Measurements from ENCODE around the gene LRP5.
"Not testable (repeated sequence)": the region's sequence is repeated elsewhere in the genome, so short reads cannot be mapped to it uniquely, and the experiment has no call there.

LRP5 gene

DNA sequence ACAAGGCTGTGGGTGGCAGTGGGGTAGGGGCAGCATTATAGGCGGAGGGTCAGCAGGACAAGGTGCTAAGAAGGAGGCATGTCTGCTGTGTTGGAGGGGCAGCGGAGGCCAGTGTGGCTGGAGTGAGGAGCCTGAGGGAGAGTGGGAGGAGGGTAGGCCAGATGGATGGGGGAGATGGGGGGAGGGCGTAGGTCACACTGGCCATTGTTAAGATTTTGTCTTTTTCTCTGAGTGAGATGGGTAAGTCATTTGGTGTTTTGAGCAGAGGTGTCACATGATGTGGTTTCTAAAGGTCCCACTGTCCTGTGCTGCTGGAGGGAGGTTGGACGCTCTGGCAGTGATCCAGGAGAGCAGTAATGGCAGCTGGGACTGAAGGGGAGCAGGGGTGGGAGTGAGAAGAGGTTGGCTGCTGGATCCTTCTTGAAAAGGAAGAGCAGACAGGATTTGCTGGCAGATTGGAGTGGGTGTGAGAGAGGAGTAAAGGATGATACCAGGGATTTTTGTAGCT, 158.0 kb downstream of the LRP5 start:
- DNase-seq, result peak in 1 of 14 donors; percentile 32

DNA sequence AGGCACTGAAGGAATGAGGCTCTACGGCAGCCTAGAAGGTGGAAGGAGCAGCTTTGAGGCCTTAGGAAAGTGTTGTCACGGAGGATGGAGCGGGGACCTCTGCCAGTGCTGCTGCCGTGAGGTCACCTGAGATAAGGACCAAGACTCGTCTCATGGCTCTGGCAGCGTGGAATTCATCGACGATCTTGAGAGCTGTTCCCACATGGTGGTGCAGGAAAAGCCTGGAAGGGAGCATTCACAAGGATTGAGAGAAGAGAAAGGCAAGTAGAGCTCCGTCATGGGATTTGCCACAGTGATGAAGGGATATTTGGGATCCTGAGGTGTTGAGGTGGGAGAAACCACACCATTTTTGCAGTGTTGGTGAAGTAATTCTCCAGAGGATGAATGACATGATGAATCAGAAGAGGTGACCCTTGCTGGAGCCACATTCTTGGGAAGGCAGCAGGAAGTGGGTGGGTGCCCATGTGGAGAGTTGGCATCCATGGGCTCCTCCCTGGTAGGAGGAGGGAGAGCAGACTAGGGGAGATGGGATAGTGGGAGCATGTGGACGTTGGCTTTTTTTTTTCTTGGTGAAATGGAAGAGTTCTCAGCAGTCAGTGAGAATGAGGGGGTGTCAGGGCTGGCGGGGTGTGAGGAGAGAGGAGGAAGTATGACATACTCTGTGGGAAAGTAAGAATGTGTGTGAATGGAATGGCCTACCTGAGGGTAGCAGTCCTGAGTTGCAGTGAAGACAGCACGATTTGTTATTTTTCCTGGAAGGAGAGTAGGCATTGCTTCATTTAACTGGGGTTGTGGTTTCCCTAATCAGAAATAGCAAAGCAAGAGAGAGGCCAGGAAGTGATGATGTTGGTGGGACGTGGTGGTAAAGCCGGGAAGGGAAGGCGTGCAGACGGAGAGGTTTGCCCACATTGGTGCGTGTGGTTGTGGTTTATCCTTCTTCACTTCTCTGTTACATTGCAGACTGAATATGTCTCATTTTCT, 159.3 kb downstream of the LRP5 start:
- DNase-seq, result peak in 1 of 14 donors; percentile 22

DNA sequence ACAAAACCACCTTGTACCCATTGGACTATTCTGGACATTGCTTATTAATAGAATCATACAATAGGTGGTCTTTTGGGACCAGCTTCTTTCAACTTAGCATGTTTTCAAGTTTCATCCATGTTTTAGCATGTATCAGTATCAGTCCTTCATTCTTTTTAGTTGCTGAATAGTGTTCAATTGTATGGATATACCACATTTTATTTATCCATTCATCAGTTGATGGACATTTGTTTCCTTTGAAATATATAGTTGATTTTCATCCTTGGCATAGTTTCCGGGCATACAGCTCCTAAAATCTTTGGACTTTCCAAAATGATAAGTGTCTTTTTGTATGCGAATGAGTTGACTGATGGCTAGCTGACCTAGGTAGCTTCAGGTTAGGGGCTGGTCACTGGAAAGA, 160.4 kb downstream of the LRP5 start:
- no peak for DNase-seq

DNA sequence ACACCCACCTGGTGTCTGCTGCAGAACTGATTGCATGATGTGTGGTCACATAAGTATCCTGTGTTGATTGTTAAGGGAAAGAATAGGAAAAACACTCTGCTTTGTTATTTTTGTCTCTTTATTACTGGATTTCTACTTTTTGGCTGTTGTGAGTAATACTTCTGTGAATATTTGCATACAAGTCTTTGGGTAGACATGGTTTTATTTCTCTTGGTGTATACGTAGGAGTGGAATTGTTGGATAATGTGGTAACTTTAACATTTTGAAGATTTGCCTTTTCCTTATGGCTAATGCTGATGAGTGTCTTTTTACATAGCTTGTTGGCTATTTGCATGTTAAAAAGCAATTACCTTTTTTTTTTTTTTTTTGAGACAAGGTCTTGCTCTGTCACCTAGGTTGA, 161.3 kb downstream of the LRP5 start:
- DNase-seq, result no peak

DNA sequence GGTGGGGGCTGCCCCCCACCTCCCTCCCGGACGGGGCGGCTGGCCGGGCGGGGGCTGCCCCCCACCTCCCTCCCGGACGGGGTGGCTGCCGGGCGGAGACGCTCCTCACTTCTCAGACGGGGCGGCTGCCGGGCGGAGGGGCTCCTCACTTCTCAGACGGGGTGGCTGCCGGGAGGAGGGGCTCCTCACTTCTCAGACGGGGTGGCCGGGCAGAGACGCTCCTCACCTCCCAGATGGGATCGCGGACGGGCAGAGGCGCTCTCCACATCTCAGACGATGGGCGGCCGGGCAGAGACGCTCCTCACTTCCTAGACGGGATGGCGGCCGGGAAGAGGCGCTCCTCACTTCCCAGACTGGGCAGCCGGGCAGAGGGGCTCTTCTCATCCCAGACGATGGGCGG, 163.2 kb downstream of the LRP5 start:
- not testable (repeated sequence) for DNase-seq

DNA sequence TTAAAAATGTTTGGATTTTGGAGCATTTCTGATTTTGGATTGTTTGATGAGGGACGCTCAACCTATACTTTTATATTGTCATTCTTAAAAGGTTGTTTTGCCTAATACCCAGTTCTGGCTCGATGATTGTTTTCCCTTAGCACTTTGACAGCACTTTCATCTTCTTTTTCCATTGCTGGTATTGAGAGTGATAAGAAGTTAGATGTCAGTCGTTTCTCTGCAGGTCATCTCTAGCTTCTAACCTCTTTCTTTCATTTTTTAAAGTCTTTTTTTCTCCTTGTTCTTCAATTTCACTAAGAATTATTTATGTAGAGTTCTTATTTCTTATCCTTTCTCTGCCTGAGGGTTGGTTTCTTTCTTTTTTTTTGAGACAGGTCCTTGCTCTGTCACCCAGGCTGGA, 167.0 kb downstream of the LRP5 start:
- DNase-seq, result no peak

DNA sequence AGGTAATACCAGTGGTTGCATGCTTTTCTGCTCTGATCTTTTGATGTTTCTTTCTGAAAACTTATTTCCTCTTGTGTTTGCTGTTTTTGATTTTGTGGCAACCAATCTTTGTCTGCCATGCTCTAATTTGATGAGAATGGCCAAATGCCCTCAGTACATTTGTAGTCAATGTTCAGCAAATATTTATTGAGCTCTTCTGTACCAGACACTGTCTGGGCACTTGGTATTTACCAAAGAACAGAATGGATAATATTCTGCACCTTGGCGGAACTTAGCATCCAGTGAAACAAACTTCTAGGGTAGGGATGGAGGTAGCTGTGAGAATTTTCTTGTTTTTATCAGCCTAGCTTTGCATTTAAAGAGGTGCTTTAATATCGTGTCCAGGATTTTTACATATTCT, 167.8 kb downstream of the LRP5 start:
- DNase-seq, result no peak

DNA sequence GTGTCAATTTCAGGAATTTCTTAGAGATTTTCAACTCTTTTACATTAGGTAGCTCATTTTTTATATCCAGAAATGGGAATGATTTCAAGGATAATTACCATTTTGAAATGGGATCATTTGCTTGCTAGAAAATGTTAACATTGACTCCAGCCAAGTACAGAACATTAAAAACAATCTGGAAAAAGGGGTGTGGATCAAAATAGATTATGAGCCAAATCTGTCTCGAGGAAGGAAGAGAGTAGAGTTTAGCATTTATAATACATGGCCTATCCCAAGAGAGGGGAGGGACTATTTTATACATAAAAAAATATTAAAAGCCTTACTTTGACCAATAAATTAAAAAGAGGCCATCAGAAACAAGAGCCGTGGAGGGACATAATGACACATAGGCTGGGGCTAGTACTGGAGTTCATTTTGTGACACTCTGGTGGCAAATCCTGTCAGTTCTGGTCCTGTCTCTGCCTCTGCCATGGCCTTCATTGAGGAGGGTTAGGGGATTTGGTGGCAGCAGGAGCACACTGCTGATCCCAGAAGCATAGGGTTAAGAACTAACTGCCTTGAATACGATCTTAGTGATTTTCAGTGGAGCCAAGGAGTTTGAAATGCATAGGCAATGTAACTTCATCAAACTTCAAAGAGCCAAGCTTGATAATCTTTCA, 168.6 kb downstream of the LRP5 start:
- no peak for DNase-seq

DNA sequence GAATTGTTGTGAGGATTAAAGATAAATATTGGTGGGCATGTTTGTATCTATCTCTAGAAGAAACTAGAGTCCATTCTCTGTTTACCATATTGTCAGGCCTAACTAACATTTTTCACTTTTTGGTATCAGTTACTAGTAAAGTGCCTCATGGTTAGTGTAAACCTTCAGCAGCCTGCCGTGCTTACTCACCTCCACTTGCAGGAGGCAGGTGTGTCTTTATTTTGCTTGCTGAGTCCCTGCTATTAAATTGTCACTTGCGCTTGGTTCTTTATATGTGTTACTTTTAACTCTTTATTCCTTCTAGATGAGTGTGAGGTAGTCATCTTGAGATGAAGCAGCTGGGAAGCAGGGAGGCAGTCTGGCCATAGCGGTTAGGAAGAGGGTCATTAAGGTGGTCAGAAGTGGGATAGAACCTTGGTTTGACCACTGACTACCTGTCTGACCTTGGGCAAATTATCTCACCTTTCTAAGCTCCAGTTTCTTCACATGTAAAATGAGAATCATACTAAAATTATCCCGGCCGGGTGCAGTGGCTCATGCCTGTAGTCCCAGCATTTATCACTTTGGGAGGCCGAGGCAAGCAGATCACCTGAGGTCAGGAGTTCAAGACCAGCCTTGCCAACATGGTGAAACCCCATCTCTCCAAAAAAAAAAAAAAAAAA, 169.3 kb downstream of the LRP5 start:
- DNase-seq, result no peak

DNA sequence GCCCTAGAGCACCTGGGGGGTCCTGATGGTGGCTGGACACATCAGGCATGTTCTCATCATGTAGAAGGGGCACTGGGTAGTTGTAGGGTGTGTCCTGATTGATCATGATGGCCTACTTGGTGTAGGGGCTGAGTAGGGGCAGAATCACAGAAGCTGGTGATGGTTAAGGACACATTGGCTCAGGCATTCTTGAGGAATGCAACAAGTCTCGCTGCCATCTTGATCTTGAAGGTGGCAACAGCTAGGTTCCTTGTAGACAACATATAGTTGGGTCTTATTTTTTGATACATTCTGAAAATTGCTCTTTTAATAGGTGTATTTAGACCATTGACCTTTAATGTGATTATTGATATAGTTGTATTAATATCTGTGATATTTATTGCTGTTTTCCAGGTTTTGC, 176.2 kb downstream of the LRP5 start:
- DNase-seq, result no peak

DNA sequence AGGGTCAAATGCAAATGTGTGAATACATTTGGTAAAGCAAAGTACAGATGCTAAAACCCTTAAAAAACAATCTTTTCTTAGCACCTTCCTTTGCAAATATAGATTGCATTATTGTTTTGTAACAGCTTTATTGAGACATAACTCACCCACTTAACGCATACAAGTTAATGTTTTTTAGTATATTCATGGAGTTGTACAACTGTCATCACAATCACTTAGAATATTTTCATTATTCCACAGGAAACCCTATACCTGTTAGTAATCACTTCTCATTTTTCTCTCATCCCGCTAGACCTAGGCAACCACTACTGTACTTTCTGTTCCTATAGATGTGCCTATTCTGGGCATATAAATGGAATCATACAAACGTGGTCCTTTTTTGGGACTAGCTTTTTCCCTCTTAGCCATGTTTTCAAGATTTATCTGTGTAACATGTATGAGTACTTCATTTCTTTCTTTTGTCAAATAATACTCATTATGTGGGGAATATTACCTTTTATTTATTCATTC, 182.9 kb downstream of the LRP5 start:
- DNase-seq, result no peak

DNA sequence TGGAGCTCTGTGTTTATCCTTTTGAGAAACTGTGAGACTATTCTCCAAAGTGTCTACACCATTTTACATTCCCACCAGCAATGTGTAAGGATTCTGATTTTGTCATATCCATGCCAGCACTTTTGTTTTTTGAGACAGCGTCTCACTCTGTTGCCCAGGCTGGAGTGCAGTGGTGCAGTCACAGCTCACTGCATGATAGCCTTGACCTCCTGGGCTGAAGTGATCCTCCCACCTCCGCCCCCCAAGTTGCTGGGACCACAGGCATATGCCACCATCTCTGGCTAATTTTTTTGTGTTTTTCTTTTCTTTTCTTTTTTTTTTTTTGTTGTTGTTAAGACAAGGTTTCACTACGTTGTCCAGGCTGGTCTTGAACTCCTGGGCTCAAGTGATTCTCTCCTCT, 183.5 kb downstream of the LRP5 start:
- DNase-seq, result no peak

DNA sequence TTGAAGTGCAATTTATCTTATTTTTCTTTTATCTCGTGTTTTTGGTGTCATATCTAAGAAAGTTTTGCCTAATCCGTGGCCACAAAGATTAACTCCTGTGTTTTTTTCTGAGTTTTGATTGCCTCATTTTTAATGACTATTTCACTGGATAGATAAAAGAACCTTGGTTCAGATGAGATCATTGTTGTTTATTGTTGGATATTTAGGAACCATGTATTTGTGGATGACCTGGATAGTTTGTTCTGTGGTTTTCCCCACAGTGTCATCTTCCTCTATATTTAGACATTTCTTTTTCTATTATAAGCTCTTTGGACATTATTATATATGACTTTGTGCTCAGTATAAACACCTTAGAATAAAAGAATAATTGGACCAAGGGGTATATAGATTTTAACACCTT, 185.4 kb downstream of the LRP5 start:
- DNase-seq, result no peak

DNA sequence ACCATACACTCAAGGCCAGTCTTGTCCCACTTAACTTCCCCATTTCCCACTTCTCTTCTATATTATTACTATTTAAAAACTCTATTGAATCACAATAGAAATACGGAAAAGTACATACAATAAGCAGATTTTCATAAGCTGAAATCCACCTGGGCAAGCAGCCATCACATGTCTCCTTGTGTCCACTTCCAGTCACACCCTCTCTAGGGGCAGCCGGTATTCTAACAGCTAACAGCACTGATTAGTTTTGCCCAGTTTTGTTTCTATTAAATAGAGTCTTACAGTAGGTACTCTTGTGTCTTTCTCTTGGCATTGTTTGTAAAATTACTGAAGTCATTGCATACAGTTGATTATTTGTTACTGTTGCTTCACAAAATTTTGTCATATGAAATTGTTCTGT, 185.9 kb downstream of the LRP5 start:
- no peak for DNase-seq
